Ishikawa (cell line): Measurements from ENCODE around the gene ATP2C2.

Source experiments
- CEBPB ChIP-seq: IDR thresholded peaks from 2 replicates; pipeline ENCODE4 v1.6.1; 2012
- CREB1 ChIP-seq: IDR thresholded peaks from 2 replicates; pipeline ENCODE4 v1.6.1; 2012; ENCODE audit warnings: low read depth
- EP300 ChIP-seq: IDR thresholded peaks from 2 replicates; pipeline ENCODE4 v1.6.1; 2012; ENCODE audit warnings: borderline replicate concordance
- NFIC ChIP-seq: IDR thresholded peaks from 2 replicates; pipeline ENCODE4 v1.6.1; 2012
- TEAD4 ChIP-seq: IDR thresholded peaks from 2 replicates; pipeline ENCODE4 v1.6.1; 2012
- YY1 ChIP-seq: IDR thresholded peaks from 2 replicates; pipeline ENCODE4 v1.6.1; 2012; ENCODE audit warnings: low read depth
- TF ChIP-seq, protein P1 (sequence below): IDR thresholded peaks from 2 replicates; pipeline ENCODE4 v1.6.1; 2012; ENCODE audit warnings: low read depth, mild to moderate bottlenecking
- TF ChIP-seq, protein P2 (sequence below): IDR thresholded peaks from 2 replicates; pipeline ENCODE4 v1.6.1; 2012

DNA sequence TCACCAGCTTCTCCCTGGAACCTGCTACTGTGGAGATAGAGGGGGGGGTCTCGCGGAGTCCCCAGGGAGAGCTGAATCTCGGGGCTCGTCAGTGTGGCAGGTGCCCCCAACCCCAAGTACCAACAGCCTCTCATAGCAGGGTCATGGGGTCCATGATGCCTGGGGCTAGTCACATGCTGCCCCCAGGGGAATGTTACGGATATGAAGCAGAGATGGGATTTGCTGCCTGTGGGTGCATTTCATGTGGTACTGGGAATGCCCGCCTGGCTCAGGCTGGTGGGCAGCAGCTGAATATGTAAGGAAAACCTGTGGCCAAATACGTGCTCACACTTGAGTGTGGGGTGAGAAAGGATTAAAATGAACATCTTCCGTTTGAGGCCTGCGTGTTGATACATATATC lies 86.7 kb downstream of the ATP2C2 start:
- no peak for TF ChIP-seq TEAD4
- TF ChIP-seq, protein P1, sequence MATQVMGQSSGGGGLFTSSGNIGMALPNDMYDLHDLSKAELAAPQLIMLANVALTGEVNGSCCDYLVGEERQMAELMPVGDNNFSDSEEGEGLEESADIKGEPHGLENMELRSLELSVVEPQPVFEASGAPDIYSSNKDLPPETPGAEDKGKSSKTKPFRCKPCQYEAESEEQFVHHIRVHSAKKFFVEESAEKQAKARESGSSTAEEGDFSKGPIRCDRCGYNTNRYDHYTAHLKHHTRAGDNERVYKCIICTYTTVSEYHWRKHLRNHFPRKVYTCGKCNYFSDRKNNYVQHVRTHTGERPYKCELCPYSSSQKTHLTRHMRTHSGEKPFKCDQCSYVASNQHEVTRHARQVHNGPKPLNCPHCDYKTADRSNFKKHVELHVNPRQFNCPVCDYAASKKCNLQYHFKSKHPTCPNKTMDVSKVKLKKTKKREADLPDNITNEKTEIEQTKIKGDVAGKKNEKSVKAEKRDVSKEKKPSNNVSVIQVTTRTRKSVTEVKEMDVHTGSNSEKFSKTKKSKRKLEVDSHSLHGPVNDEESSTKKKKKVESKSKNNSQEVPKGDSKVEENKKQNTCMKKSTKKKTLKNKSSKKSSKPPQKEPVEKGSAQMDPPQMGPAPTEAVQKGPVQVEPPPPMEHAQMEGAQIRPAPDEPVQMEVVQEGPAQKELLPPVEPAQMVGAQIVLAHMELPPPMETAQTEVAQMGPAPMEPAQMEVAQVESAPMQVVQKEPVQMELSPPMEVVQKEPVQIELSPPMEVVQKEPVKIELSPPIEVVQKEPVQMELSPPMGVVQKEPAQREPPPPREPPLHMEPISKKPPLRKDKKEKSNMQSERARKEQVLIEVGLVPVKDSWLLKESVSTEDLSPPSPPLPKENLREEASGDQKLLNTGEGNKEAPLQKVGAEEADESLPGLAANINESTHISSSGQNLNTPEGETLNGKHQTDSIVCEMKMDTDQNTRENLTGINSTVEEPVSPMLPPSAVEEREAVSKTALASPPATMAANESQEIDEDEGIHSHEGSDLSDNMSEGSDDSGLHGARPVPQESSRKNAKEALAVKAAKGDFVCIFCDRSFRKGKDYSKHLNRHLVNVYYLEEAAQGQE: no peak
- TF ChIP-seq, protein P2, sequence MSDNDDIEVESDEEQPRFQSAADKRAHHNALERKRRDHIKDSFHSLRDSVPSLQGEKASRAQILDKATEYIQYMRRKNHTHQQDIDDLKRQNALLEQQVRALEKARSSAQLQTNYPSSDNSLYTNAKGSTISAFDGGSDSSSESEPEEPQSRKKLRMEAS: no peak
- TF ChIP-seq CREB1: no peak
- no peak for TF ChIP-seq YY1
- TF ChIP-seq CEBPB: no peak
- no peak for TF ChIP-seq NFIC
- no peak for TF ChIP-seq EP300
